Neutrophil (primary cell): ENCODE results near the gene ST8SIA1.

Experiments used
- H3K27ac ChIP-seq: fragments of 200-600 bp; sonication (generic); 2 replicates; pipeline ENCODE4 v1.5.1; 2016; ENCODE audit warnings: mild to moderate bottlenecking, moderate library complexity
- H3K27me3 ChIP-seq: fragments of 200-600 bp; sonication (generic); 2 replicates; pipeline ENCODE4 v1.6.0; 2016; ENCODE audit warnings: mild to moderate bottlenecking
- H3K36me3 ChIP-seq: fragments of 200-600 bp; sonication (generic); 2 replicates; pipeline ENCODE4 v1.5.1; 2017
- H3K4me1 ChIP-seq, 2 experiments: fragments of 200-600 bp in 1 of 2; sonication (generic) in 1 of 2; 1 replicate in 1 of 2; 2 replicates in 1 of 2; pipeline versions ENCODE4 v1.5.1 to v1.6.1; 2013 to 2016; ENCODE audit warnings: low read depth in 1 of 2, low read length in 1 of 2, mild to moderate bottlenecking in 1 of 2, moderate library complexity in 1 of 2; ENCODE audit not compliant: control insufficient read depth in 1 of 2, insufficient read depth in 1 of 2
- H3K4me3 ChIP-seq, 2 experiments: fragments of 200-600 bp in 1 of 2; sonication (generic) in 1 of 2; 1 replicate in 1 of 2; 2 replicates in 1 of 2; pipeline ENCODE4 v1.5.1; 2013 to 2016; ENCODE audit warnings: low read depth in 1 of 2, low read length in 1 of 2, mild to moderate bottlenecking in 1 of 2, moderate library complexity in 1 of 2
- H3K9me3 ChIP-seq: fragments of 200-600 bp; sonication (generic); 2 replicates; pipeline ENCODE4 v1.5.1; 2016
- TF ChIP-seq, protein P1 (sequence below): fragments of 200-600 bp; sonication (generic); IDR thresholded peaks from 2 replicates; pipeline ENCODE4 v1.5.1; 2016; ENCODE audit warnings: antibody characterized with exemption

The ST8SIA1 gene

DNA sequence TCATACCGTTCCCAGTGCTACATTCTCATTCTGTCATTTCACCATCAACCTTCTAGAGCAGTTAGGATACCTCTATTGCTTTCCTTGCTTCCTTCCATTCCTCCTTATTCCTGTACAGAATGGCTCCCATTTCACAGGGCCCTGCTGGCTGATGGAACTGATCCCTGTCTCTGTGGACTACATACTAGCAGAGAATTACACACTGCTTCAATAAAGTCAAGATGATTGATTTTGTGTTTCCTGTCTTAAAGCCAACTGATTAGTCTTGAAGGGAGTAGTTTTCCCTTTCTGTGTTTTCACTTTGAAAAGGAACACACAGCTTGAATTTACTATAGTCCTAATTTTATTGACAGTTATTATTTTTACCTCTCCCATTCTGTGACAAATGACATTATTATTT is 130.1 kb downstream of the ST8SIA1 start:
- H3K27ac ChIP-seq = no peak overlapping the region
- TF ChIP-seq, protein P1, sequence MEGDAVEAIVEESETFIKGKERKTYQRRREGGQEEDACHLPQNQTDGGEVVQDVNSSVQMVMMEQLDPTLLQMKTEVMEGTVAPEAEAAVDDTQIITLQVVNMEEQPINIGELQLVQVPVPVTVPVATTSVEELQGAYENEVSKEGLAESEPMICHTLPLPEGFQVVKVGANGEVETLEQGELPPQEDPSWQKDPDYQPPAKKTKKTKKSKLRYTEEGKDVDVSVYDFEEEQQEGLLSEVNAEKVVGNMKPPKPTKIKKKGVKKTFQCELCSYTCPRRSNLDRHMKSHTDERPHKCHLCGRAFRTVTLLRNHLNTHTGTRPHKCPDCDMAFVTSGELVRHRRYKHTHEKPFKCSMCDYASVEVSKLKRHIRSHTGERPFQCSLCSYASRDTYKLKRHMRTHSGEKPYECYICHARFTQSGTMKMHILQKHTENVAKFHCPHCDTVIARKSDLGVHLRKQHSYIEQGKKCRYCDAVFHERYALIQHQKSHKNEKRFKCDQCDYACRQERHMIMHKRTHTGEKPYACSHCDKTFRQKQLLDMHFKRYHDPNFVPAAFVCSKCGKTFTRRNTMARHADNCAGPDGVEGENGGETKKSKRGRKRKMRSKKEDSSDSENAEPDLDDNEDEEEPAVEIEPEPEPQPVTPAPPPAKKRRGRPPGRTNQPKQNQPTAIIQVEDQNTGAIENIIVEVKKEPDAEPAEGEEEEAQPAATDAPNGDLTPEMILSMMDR = no peak
- no peaks in the 10 kb centered on the region for H3K27me3 ChIP-seq
- no peak overlapping the region for H3K4me3 ChIP-seq
- no peaks in the 10 kb centered on the region for H3K9me3 ChIP-seq
- H3K4me1 ChIP-seq = no peaks in the 10 kb centered on the region
- H3K36me3 ChIP-seq = no peaks in the 10 kb centered on the region

DNA sequence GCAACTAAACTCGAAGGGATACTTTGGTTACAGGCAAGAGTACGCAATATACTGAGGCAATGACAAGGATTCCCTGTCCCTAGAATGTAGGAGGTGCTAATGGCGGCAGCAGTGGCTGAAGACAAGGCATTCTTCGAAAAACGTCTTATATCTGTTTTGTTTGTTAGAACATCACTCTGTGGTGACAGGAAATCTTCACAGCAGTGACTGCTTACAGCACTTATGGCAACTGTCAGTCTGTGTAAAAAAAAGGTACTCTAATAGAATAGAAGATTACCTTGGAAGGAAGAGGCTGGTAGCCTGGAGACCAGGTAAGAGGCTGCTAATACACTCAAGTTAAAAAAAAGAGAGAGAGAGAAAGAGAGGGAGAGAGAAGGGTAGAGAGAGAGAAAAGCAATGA is 131.7 kb downstream of the ST8SIA1 start:
- H3K9me3 ChIP-seq = no peaks in the 10 kb centered on the region
- H3K27ac ChIP-seq = no peak overlapping the region
- no peaks in the 10 kb centered on the region for H3K27me3 ChIP-seq
- no peaks in the 10 kb centered on the region for H3K36me3 ChIP-seq
- H3K4me3 ChIP-seq = no peak overlapping the region
- H3K4me1 ChIP-seq = no peaks in the 10 kb centered on the region
- TF ChIP-seq, protein P1 = no peak

GRCh38 chr12:22201101-22201500 is 133.4 kb downstream of the ST8SIA1 start:
- Histone ChIP-seq H3K36me3 (no peaks in the 10 kb centered on the region), H3K27ac (no peak overlapping the region)
- TF ChIP-seq, protein P1 = no peak

DNA sequence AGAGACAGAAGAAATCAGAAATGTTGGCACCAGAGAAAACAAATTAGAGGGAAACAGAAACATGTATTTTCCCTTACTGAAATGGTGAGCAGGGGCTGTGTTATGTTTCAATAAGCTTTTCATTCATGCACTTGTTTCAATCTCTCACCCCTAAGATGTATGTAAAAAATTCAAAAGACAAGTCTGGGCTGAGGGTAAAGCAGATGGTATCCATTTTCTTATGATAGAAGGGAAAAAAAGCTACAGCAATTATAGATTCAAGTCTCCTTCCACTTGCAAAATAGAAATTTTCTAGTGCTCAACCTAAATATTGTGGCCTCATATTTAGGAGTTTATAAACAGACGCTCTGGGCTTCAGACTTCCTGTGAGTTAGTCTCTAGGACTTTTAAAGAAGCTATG is 138.3 kb downstream of the ST8SIA1 start:
- no peaks in the 10 kb centered on the region for H3K9me3 ChIP-seq
- H3K27me3 ChIP-seq = no peaks in the 10 kb centered on the region
- H3K27ac ChIP-seq = no peak overlapping the region
- no peaks in the 10 kb centered on the region for H3K36me3 ChIP-seq
- H3K4me1 ChIP-seq = no peaks in the 10 kb centered on the region
- TF ChIP-seq, protein P1 = no peak
- no peak overlapping the region for H3K4me3 ChIP-seq

More at GRCh38 chr12:22201101-22201500, 133.4 kb downstream of the ST8SIA1 start:
- Histone ChIP-seq H3K27me3 (no peaks in the 10 kb centered on the region), H3K4me1 (no peaks in the 10 kb centered on the region), H3K9me3 (no peaks in the 10 kb centered on the region), H3K4me3 (no peak overlapping the region)

- Histone ChIP-seq H3K4me1 (no peaks in the 10 kb centered on the region), H3K27ac (no peak overlapping the region), H3K27me3 (no peaks in the 10 kb centered on the region), H3K36me3 (no peaks in the 10 kb centered on the region), H3K9me3 (no peaks in the 10 kb centered on the region), H3K4me3 (no peak overlapping the region)
- TF ChIP-seq, protein P1 = no peak
These were observed 143.5 kb downstream of the ST8SIA1 start for GRCh38 chr12:22190969-22191368.

DNA sequence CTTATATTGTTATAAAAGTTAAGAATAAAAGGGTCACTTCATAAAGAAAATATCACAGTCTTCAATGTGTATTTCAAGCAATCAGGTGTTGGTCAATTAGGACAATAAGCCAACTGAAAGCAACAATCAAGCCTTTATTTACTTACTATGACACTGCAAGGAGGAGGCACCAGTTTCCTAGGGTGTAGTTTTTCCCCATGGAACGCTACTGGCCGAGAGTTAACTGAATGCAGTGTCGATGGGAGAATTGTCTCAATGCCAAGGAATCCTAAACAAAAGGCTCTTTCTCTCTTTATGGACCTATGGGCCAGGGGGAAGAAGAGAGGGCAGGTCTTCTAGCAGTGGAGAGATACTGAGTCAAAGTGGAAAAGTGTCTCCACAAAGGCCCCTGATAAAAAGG is 146.1 kb downstream of the ST8SIA1 start:
- H3K27ac ChIP-seq = no peak overlapping the region
- H3K4me1 ChIP-seq = no peaks in the 10 kb centered on the region
- TF ChIP-seq, protein P1 = no peak
- no peaks in the 10 kb centered on the region for H3K36me3 ChIP-seq
- H3K4me3 ChIP-seq = no peak overlapping the region
- H3K27me3 ChIP-seq = no peaks in the 10 kb centered on the region
- H3K9me3 ChIP-seq = no peaks in the 10 kb centered on the region
